Common myeloid progenitor, CD34-positive (primary cell): ENCODE results near the gene CAMTA1.

Experiments used
- CTCF ChIA-PET: fragments of 350-600 bp; sonication (Branson Sonifier 250); formaldehyde crosslinking; loops from one replicate; lab custom pipeline; 2021; ENCODE audit warnings: antibody characterized with exemption; lab: Charles Lee
- POLR2A ChIA-PET: fragments of 350-600 bp; sonication (Branson Sonifier 250); formaldehyde crosslinking; loops from one replicate; lab custom pipeline; 2021; ENCODE audit warnings: antibody characterized with exemption; lab: Charles Lee
- DNase-seq, 3 donors: peaks; one replicate each; pipeline versions ENCODE4 v3.0.0 to v3.0.0-alpha.2; 2013
- H3K27ac ChIP-seq, 2 experiments: 1 replicate in 1 of 2; 2 replicates in 1 of 2; pipeline ENCODE4 v1.7.0; 2013; ENCODE audit warnings: inconsistent platforms in 2 of 2, low read length in 2 of 2, mild to moderate bottlenecking in 2 of 2, low read depth in 1 of 2, moderate library complexity in 1 of 2; ENCODE audit not compliant: severe bottlenecking in 2 of 2, insufficient read depth in 1 of 2, poor library complexity in 1 of 2
- H3K27me3 ChIP-seq, 5 experiments: replicated peaks in 2 of 5; 1 replicate in 3 of 5; 2 replicates in 2 of 5; pipeline versions ENCODE4 v1.6.1 to v1.7.0; 2013; ENCODE audit warnings: low read length in 4 of 5, mild to moderate bottlenecking in 2 of 5, moderate library complexity in 2 of 5, inconsistent platforms in 1 of 5; ENCODE audit not compliant: insufficient read depth in 5 of 5, control insufficient read depth in 4 of 5
- H3K36me3 ChIP-seq, 4 experiments: 1 replicate in 2 of 4; 2 replicates in 2 of 4; pipeline versions ENCODE4 v1.6.1 to v1.7.0; 2013; ENCODE audit warnings: low read length in 3 of 4, control low read depth in 1 of 4, mild to moderate bottlenecking in 1 of 4; ENCODE audit not compliant: control insufficient read depth in 4 of 4, insufficient read depth in 4 of 4
- H3K4me1 ChIP-seq, 4 experiments: 1 replicate in 3 of 4; 2 replicates in 1 of 4; pipeline versions ENCODE4 v1.6.1 to v1.7.1; 2013; ENCODE audit warnings: low read length in 3 of 4, mild to moderate bottlenecking in 3 of 4, control low read depth in 1 of 4, inconsistent platforms in 1 of 4, moderate library complexity in 1 of 4; ENCODE audit not compliant: control insufficient read depth in 4 of 4, insufficient read depth in 4 of 4; ENCODE audit errors: control extremely low read depth in 1 of 4
- H3K4me3 ChIP-seq, 7 experiments: 1 replicate in 4 of 7; 2 replicates in 3 of 7; pipeline versions ENCODE4 v1.5.1 to v1.7.0; 2013; ENCODE audit warnings: mild to moderate bottlenecking in 7 of 7, low read length in 6 of 7, moderate library complexity in 6 of 7, inconsistent platforms in 2 of 7, low read depth in 2 of 7, control low read depth in 1 of 7; ENCODE audit not compliant: insufficient read depth in 4 of 7, control insufficient read depth in 1 of 7; ENCODE audit errors: extremely low read depth in 1 of 7
- H3K9me3 ChIP-seq, 5 experiments: 1 replicate in 4 of 5; 2 replicates in 1 of 5; pipeline versions ENCODE4 v1.6.1 to v1.7.1; 2013; ENCODE audit warnings: low read length in 4 of 5, mild to moderate bottlenecking in 2 of 5, inconsistent platforms in 1 of 5, low read depth in 1 of 5, moderate library complexity in 1 of 5; ENCODE audit not compliant: control insufficient read depth in 4 of 5, insufficient read depth in 2 of 5; ENCODE audit errors: control extremely low read depth in 1 of 5
- WGBS: methylation state at CpG from one replicate; pipeline ENCODE4 v1.1.5; 2013; ENCODE audit not compliant: insufficient coverage; 5-methylcytosine and 5-hydroxymethylcytosine counted together

Gene CAMTA1

DNA sequence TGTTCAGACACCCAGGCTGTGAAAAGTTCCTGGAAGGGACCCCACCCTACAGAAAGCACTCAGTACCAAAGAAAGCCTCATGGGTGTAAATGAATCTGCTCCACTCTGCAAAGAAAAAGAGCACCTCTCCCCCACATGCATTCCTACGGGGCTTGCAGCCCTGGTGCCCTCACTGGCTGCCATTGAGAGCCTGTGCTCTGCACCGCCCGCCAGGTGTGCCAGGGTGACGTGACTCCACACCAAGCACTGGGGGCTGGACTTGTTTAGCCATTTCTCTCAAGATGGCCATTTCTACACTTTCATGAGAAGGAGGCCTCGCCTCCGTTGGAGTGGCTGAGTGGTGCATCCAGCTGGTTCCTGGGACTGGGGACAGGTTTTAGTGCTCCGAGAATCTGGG lies 605.3 kb downstream of the CAMTA1 start:
- H3K27me3 ChIP-seq = no peaks in the 10 kb centered on the region
- peaks cover 0 to 6% (median 0%) of the 10 kb centered on the region in 5 experiments for H3K9me3 ChIP-seq
- no peak overlapping the region for H3K4me3 ChIP-seq
- H3K36me3 ChIP-seq = no peaks in the 10 kb centered on the region
- DNase-seq = no peak
- no peak overlapping the region for H3K27ac ChIP-seq
- WGBS = 100% methylated on average over 1 of the region's 7 CpGs
- H3K4me1 ChIP-seq = no peaks in the 10 kb centered on the region
- CTCF ChIA-PET = no interaction called here
- POLR2A ChIA-PET = no interaction called here

DNA sequence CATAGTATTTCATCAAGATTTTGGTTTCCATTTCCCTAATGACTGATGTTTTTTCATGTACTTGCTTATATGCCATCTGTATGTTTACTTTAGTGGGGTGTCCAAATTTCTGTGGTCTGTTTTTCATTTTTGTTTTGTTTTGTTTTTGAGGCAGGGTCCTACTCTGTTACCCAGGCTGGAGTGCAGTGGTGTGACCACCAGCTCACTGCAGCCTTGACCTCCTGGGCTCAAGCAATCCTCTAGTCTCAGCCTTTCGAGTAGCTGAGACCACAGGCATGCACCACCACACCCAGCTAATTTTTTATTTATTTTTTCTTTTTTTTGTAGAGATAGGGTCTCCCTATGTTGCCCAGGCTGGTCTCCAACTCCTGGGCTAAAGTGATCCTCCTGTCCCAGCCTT lies 607.9 kb downstream of the CAMTA1 start:
- no peaks in the 10 kb centered on the region for H3K4me1 ChIP-seq
- no CpG with 5 or more reads among the region's 1 CpG for WGBS
- CTCF ChIA-PET = interaction anchor here (0.6 kb wide), 1 partner anchor 97 kb away, joined by 4 read pairs; no protein-coding TSS in a partner anchor
- H3K4me3 ChIP-seq = no peak overlapping the region
- POLR2A ChIA-PET = no interaction called here
- H3K9me3 ChIP-seq = peaks cover 0 to 15% (median 2%) of the 10 kb centered on the region in 5 experiments
- no peak overlapping the region for H3K27ac ChIP-seq
- no peaks in the 10 kb centered on the region for H3K27me3 ChIP-seq
- no peaks in the 10 kb centered on the region for H3K36me3 ChIP-seq
- DNase-seq = no peak

DNA sequence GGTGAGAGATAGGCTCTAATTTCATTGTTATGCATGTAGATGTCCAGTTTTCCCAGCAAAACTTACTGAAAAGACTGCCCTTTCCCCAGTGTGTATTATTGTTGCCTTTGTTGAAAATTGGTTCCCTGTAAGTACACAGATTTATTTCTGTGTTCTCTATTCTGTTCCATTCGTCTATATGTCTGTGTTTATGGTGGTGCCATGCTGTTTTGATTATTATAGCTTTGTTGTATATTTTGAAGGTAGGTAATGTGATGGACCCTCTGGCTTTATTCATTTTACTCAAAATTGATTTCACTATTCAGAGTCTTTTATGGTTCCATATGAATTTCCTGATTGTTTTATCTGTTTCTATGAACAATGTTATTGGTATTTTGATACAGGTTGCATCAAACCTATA lies 610.0 kb downstream of the CAMTA1 start:
- no peak overlapping the region for H3K27ac ChIP-seq
- H3K36me3 ChIP-seq = no peaks in the 10 kb centered on the region
- H3K4me1 ChIP-seq = no peaks in the 10 kb centered on the region
- no peak for DNase-seq
- no peak overlapping the region for H3K4me3 ChIP-seq
- WGBS = no CpG with 5 or more reads among the region's 1 CpG
- H3K27me3 ChIP-seq = no peaks in the 10 kb centered on the region
- ChIA-PET POLR2A (no interaction called here), CTCF (no interaction called here)
- H3K9me3 ChIP-seq = peaks cover 2 to 25% (median 2%) of the 10 kb centered on the region in 5 experiments

DNA sequence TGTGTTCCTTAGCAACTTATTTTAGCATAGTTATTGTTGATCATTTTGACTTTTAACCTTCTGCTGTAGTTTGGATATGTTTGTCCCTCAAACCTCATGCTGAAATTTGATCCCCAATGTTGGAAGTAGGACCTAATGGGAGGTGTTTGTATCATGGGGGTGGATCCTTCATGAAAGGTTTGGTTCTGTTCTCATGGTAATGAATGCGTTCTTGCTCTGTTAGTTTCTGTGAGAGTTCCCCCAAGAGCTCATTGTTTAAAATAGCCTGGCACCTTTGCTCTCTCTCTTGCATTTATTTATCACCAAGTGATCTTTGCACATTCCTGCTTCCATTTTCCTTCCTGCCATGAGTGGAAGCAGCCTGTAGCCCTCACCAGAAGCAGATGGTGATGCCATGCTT lies 613.7 kb downstream of the CAMTA1 start:
- DNase-seq = no peak
- CTCF ChIA-PET = no interaction called here
- Histone ChIP-seq H3K4me3 (no peak overlapping the region), H3K27ac (no peak overlapping the region), H3K27me3 (no peaks in the 10 kb centered on the region), H3K36me3 (no peaks in the 10 kb centered on the region), H3K4me1 (no peaks in the 10 kb centered on the region), H3K9me3 (peaks cover 2 to 25% (median 2%) of the 10 kb centered on the region in 5 experiments)
- POLR2A ChIA-PET = no interaction called here
- WGBS = 80% methylated on average over 1 of the region's 1 CpG

DNA sequence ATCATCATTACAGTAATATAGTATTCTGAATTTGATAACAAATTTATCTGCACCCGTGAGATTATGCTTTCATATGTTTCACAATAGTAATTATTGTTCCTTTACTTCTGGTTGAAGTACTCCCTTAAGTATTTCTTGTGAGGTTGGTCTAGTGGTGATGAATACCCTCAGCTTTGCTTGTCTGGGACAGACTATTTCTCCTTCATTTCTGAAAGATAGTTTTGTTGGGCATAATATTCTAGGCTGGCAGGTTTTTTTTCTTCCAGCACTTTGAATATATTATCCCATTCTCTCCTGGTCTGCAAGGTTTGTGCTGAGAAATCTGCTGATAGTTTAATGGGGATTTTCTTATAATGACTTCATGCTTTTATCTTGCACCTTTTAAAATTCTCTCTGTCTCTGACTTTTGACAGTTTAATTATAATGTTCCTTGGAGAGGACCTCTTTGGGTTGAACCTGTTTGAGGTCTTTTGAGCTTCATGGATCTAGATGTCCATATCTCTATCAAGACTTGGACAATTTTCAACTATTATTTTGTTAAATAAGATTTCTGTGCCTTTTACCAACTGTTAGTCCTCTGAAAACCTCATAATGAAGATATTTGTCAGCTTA lies 614.4 kb downstream of the CAMTA1 start:
- ChIA-PET CTCF (no interaction called here), POLR2A (no interaction called here)
- no peak overlapping the region for H3K27ac ChIP-seq
- WGBS = no CpG with 5 or more reads among the region's 1 CpG
- H3K27me3 ChIP-seq = no peaks in the 10 kb centered on the region
- no peaks in the 10 kb centered on the region for H3K4me1 ChIP-seq
- no peaks in the 10 kb centered on the region for H3K36me3 ChIP-seq
- peaks cover 2 to 25% (median 2%) of the 10 kb centered on the region in 5 experiments for H3K9me3 ChIP-seq
- no peak for DNase-seq
- H3K4me3 ChIP-seq = no peak overlapping the region

DNA sequence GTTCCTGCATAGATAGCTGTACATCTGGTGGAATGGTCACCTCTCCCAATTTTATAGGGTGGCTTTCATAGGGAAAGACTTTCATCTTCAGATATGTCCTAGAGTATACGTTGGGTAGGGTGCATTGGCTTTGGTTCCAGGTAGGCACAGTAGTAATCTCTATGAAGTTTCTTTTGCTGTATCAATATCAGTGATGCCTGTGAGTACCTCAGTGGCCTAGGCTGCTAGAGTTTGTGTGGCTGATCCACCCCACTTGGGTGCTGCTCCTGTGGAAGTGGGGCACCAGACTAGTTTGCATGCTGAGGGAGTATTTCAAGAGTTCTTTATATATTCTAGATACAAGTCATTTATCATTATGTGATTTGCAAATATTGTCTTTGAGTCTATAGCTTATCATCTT lies 615.3 kb downstream of the CAMTA1 start:
- H3K36me3 ChIP-seq = no peaks in the 10 kb centered on the region
- H3K4me1 ChIP-seq = no peaks in the 10 kb centered on the region
- no peak for DNase-seq
- WGBS = 100% methylated on average over 1 of the region's 1 CpG
- peaks cover 0 to under 1% (median 0%) of the 10 kb centered on the region in 5 experiments for H3K27me3 ChIP-seq
- H3K4me3 ChIP-seq = no peak overlapping the region
- POLR2A ChIA-PET = no interaction called here
- CTCF ChIA-PET = no interaction called here
- H3K9me3 ChIP-seq = peaks cover 2 to 20% (median 2%) of the 10 kb centered on the region in 5 experiments
- no peak overlapping the region for H3K27ac ChIP-seq

DNA sequence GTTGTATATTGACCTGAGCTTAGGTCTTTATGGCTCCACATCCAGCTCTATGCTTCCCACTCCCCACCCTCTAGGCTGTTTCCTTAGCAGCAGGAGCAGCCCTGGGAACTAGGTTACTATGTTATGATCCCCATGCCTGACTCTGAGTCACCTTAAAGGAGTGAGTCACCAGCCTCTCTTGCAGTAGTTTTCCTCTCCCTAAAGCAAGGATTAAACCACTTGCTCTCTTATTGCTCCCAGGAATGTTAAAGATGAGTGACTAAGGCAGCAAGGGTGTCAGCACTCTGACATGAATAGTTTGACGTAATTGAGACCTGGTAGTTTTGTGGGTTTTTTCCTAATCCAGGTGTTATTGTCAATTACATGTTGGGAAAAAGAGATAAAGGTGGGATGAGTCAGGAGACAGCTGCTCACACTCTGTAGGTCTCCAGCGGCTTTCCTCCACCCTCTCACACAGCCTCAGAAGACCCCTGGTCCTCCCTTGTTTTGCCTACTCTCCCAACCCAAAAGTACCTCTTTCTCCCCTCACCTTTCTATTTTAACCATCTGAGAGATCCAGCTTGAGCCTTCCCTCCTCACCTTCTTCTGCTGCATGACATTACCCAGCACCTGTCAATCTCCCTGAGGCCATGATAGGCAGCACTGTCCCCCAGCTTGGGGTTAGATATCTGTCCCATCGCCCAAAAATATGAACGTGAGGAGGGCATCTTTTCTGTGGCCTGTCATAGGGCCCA lies 616.7 kb downstream of the CAMTA1 start:
- H3K36me3 ChIP-seq = no peaks in the 10 kb centered on the region
- H3K27me3 ChIP-seq = peaks cover 0 to 2% (median 0%) of the 10 kb centered on the region in 5 experiments
- POLR2A ChIA-PET = no interaction called here
- no peak for DNase-seq
- no peaks in the 10 kb centered on the region for H3K4me1 ChIP-seq
- H3K4me3 ChIP-seq = no peak overlapping the region
- H3K27ac ChIP-seq = no peak overlapping the region
- H3K9me3 ChIP-seq = peaks cover 0 to 10% (median 2%) of the 10 kb centered on the region in 5 experiments
- CTCF ChIA-PET = no interaction called here
- 98% methylated on average over 4 of the region's 4 CpGs for WGBS
